GM19328 (cell line): ENCODE results near the gene IPO4.
"Not testable (repeated sequence)": the region's sequence is repeated elsewhere in the genome, so short reads cannot be mapped to it uniquely, and the experiment has no call there.

Experiments
- ATAC-seq: cut with Tn5 transposase; IDR thresholded peaks from one replicate; pipeline ENCODE4 v1.9.1; 2021; ENCODE audit warnings: mild to moderate bottlenecking, moderate library complexity; ENCODE audit not compliant: unreplicated experiment

Gene IPO4, protein sequence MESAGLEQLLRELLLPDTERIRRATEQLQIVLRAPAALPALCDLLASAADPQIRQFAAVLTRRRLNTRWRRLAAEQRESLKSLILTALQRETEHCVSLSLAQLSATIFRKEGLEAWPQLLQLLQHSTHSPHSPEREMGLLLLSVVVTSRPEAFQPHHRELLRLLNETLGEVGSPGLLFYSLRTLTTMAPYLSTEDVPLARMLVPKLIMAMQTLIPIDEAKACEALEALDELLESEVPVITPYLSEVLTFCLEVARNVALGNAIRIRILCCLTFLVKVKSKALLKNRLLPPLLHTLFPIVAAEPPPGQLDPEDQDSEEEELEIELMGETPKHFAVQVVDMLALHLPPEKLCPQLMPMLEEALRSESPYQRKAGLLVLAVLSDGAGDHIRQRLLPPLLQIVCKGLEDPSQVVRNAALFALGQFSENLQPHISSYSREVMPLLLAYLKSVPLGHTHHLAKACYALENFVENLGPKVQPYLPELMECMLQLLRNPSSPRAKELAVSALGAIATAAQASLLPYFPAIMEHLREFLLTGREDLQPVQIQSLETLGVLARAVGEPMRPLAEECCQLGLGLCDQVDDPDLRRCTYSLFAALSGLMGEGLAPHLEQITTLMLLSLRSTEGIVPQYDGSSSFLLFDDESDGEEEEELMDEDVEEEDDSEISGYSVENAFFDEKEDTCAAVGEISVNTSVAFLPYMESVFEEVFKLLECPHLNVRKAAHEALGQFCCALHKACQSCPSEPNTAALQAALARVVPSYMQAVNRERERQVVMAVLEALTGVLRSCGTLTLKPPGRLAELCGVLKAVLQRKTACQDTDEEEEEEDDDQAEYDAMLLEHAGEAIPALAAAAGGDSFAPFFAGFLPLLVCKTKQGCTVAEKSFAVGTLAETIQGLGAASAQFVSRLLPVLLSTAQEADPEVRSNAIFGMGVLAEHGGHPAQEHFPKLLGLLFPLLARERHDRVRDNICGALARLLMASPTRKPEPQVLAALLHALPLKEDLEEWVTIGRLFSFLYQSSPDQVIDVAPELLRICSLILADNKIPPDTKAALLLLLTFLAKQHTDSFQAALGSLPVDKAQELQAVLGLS

DNA sequence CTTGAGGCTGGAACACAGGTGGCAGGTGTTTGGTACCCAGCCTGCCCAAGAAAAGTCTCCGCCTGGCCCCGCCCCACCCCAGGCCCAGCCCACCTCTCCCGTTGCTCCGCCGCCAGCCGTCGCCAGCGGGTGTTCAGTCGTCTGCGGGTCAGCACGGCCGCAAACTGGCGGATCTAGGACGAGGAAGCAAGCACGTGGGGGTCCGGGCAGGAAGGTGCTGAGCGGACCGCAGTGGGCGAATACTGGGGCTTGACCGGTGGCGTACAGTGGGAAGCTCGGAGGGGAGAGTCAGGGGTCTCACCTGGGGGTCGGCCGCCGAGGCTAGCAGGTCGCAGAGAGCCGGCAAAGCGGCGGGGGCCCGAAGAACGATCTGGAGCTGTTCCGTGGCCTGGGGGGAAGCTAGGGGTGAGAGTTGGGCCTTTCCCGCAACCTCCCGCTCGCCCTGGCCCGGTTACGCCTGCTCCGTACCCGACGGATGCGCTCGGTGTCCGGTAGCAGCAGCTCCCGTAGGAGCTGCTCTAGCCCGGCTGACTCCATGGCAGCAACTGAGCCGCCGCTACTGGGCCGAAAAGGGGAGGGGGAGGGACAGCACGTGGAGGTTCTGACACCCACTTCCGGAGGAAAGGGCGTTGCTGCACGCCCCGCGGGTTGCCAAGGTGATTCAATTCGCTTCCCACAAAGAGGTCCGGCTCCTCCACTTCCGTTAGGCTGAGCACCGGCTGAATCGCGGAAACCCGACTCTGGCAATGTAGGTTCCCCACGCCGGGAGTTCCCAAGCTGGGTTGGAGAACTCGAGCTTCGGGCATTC lies at the start of gene IPO4:
IPO4 (minus strand) TSS at position 566 of the 808 bp plus-strand sequence; CDS start at position 537, 29 bp downstream.
- peak; percentile 88 for ATAC-seq

DNA sequence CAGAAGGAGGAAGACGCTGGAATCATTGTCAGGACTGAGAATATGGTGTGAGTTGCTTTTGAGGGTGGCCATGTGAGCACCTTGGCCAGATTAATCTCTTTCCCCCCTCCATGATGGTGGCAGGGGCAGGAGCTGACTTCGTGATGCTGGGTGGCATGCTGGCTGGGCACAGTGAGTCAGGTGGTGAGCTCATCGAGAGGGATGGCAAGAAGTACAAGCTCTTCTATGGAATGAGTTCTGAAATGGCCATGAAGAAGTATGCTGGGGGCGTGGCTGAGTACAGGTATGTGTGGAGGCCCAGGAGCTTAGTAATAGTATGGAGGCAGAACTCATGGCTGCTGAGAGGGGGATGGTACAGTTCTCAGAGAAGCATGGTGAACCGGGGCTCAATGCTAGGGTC lies 49.5 kb upstream of the IPO4 start:
- ATAC-seq = no peak

DNA sequence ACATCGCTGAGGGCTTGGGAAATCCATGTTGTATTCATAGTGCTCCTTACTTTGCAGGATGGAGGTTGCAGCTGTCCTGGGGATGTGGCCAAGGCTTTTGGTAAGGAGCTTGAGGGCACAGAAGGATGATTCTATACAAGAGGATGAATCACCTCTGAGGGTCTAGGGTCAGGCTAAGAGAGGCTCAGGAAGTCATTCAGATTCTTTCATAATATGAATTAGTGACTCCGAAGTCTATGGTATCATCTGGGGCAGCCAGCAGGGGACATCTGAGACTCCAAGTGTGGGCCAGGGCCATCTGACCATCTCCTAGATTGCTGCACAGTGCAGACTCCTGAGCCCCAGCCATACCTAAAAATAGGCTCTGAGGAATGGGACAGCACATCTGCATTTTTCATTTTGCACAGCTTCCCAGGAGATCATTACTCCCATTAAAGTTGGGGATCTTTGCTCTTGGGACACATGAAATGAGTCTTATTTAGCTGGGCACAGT lies 48.9 kb upstream of the IPO4 start:
- no peak for ATAC-seq

DNA sequence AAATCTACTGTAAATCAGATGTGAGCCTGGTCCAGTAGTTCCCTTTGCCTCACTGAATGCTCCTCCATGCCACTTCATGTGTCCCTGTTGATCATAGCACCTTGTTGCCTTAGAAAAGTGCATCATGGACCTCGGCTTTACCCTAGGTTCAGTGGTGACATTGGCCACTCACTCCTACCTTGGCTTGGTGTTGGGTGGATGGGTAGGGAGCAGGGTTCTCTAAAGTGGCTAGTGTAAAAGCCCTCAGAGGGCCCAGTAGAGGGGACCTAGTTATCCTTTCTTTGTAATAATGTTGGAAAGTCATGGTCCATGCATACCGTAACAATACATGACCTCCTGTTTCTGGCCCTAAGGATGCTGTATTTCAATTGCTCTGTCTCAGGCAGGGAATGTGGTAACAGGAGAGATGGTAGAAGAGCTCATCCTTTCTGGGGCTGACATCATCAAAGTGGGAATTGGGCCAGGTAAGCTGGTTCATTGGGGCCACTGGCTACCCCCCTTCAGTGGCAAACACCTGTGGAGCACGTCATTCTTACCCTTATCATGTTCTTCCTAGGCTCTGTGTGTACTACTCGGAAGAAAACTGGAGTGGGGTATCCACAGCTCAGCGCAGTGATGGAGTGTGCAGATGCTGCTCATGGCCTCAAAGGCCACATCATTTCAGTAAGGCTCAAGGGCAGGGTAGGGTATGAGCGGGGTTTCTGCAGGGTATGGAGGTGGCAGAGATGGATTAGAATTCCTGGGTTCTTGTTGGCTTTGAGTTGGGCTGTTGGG lies 48.3 kb upstream of the IPO4 start:
- ATAC-seq = no peak

DNA sequence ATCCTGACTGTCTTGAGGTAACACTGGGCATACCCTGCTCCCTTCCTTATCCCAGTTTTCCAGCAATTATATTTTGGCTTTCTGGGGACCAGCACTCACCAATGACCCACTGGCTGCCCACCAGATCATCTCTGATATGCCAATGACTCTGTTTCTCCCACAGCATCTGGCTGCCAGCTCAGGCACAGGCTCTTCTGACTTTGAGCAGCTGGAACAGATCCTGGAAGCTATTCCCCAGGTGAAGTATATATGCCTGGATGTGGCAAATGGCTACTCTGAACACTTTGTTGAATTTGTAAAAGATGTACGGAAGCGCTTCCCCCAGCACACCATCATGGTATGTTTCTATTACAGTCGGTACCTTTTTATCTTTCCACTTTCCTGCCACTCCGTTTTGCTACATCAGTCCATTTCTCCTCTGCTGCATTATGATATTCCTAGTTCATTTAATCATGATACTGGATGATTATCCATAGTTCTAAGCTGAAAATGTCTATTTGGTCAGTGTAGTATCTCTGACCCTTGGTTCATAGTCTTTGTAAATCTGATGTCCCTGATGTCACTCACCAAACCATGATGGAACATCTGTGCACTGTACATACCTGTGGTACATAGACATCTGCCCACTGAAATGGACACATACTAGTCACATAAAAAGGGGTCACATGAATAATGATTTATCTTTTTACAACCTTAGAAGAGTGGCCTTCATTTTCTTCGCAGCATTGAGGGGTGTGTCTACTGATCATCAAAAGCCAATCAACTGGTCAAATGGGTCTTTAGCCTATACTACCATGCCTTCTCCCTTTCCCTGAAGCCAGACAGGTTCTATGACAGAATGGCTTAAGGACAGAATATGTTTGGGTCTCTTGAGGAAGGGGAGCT lies 47.4 kb upstream of the IPO4 start:
- ATAC-seq = no peak

DNA sequence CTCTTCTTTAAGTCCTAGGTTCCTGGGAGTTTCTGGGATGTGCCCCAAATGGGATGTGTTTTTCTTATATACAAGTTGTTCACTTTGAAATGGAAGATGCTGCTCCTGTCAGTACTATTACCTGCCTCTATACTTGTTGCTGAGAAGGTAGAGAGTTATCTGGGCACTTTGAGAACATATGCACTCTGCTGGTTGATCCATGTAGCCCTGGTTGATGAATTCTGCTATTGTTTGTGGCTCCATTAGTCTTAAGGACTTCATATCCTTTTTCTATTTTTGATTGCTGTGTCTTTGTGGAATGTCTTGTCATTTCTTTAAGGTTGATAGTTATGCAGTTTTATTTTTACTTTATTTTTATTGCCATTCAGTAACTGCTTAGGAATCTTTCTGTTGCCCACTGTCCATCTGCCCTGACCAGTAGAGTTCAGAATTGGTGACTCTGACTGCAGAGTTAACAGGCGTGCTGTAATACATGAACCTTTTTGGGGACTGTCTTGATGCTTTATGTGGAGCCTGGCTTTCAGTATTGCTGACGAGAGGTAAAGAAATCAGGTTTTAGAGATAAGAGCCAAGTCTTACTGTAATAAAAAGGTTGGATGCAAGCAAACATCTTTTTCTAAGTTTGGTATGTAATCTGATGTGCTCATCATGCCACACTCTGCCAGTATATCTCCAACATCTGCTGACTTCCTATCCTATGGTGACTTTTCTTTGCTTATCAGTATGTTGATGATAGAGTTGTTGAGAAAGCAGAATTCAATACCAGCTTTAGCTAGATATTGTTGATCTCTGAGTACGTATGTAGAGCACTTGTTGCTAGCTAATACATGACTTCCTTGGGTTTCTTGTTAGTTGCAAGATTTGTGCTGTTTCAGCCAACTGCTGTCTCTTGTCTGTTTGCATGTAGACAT lies 45.7 kb upstream of the IPO4 start:
- ATAC-seq = no peak

DNA sequence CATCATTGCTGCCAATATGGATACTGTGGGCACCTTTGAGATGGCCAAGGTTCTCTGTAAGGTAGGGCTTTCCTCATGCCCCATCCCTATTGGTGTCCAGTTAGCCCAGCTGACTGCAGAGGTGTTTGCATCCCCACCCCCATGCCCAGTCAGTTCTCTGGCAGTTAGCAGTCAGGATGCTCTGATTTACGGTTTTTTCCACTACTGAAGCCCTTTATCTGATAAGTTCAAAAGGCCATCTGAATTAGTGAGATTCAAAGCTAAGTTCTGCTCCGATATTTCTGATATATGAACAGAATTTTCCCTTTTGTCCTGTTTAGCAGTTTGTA lies 44.9 kb upstream of the IPO4 start:
- ATAC-seq = no peak

DNA sequence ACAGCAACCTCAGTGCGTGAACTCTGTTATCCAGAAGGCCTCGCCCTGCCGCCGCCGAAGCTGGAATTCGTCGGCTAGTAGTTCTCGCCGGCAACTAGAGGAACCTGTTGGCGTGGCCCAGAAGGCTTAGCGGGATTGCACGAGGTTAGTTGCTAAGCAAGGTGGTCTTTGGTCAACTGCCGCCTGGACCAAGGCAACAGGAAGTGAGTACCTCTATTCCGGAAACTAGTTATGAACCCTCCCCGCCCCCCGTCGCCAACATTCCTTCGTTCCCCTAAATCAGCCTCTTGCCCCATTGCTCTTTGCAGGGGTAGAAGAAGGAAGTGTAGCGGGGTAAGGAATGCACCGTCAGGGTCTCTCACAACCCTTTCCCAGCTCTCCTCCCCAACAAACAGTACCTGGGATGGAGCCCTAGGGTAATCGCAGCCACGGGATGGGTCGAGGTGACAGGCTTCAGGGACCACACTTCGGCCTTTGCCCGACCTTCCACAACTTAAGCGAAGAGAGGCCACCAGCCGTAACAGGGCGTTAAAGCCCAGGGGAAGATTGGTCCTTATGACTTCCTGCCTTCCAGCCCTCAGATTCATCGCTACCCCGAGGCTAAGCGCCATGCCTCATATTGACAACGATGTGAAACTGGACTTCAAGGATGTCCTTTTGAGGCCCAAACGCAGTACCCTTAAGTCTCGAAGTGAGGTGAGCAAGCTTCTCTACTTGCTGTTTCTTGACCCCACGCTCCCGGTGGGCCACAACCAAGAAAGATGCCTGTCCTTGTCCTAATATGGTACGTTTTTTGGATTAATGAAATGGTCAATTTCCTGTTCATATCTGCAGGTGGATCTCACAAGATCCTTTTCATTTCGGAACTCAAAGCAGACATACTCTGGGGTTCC lies 44.3 kb upstream of the IPO4 start, which contains the start of gene GMPR2:
GMPR2 (plus strand) TSS at position 285 of the 893 bp plus-strand sequence; CDS start at position 610, 325 bp downstream.
- ATAC-seq = peak; percentile 51

DNA sequence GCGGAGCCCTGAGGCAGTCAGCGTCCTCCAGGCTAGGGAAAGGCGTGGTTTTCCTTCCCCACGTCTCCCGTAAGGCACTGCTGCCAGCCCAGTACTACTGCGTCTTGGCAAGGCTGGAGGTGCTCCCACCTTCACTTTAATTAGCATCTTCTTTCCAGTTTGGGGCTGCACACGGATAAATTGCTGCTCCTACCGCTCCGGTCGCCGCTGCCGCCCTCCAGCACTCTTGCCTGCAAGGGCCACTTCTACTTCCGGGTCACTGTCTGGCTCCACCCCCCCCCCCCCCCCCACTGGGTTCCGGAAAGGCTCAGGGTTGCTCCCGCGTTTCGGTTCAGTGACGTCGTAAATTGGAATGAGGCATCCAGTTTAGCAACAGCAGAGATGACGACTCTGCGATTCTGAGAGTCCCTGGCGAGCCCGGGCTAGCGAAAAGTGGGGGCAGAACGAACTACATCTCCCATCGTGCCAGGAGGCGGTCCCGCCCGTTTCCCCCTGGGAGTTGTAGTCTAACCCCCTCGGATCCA lies 43.6 kb upstream of the IPO4 start, which contains the start of gene NEDD8:
NEDD8 (minus strand) TSS at position 247 of the 524 bp plus-strand sequence; CDS start at position 147, 100 bp downstream.
- ATAC-seq = peak; percentile 68

DNA sequence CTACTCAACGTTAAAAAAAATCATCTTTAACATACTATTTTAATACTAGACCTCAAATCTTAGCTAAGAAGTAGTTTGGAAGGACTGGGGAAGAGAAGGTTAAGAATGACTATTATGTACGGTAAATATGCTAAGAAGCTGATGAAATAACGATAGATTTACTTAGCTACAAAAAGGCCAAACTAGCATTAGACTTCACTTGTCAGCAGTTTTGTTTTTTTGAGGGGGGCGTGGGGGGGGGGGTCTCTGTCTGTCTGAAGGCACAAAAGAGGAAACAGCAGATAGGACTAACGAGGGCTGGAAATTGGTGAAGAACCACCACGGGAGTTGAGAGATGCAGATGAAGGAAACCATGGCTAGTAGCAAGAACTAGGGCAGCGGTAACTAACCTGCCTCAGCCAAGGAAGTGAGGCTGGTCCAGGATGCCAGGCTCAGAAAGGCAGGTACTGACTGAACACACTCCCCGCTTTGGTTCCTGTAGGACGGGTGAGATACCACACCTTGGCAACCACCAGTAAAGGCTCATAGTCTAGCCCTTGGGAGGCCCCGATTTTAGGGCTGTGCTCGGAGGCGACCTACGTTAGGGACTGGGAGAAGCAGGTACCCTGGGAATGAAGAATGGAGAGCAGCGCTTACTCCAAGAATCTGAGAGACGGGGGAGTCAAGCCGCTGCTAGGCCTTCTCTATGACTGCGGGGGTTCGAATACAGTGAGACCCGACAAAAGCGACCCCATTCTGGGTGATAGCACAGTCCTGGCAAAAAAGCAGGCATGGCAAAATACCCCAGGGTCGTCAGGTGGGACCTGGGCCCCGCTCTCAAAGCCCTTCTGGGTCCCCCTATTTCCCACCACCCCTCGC lies 42.9 kb upstream of the IPO4 start:
- ATAC-seq = no peak

DNA sequence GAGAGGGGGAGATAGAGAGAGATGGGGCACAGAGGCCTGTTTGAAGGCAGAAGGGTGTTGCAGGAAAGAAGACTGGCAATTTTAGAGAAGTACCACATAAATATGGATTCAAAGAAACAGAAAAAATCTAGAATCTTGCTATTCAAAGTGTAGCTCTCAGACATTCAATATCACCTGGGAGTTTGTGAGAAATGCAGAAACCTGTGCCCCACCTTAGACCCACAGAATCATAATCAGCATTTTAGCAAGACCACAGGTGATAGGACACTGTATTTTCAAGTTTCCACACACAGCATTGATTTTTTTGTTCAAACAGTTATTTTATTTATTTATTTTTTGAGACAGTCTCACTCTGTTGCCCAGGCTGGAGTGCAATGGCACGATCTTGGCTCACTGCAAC lies 40.3 kb upstream of the IPO4 start:
- no peak for ATAC-seq

DNA sequence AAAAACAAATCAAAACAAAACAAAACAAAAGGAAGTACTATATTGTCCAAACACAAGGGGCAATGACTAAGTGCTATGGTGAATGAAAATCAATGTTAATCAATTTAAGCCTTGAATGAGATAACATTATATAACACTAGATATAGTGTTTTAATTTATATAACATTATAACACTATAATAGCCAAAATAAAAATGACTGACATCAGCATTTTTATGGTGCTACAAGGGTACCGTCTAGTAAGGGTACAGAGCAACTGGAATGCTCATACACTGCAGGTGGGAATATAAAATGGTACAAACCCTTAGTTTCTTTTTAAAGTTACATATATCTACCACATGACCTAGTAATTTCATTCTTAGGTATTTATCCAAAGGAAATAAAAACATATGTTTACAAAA lies 37.9 kb upstream of the IPO4 start:
- ATAC-seq = no peak

DNA sequence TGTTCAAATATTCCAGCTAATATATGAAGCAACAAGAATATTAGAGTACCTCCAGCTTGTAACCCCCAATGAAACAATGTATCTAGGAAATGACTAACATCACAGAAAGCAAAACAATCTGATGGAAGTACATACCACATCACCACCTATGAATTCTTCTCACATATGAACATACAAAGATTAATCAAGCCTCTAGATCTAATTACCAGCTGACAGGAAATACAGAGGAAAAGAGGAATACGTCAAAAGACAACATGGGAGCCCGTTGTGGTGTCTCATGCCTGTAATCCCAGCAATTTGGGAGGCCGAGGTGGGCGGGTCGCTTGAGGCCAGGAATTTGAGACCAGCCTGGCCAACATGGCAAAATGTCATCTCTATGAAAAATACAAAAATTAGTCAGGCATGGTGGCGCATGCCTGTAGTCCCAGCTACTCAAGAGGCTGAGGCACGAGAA lies 36.0 kb upstream of the IPO4 start:
- no peak for ATAC-seq

DNA sequence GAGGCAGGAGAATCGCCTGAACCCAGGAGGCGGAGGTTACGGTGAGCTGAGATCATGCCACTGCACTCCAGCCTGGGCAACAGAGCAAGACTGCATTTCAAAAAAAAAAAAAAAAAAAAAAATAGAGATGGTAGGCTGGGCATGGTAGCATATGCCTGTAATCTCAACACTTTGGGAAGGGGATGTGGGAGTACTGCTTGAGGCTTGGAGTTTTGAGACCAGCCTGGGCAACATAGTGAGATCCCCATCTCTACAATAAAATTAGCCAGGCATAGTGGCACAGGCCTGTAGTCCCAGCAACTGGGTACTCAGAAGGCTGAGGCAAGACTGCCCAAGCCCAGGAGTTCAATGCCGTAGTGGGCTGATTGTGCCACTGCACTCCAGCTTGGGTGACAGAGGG lies 34.4 kb upstream of the IPO4 start:
- not testable (repeated sequence) for ATAC-seq

DNA sequence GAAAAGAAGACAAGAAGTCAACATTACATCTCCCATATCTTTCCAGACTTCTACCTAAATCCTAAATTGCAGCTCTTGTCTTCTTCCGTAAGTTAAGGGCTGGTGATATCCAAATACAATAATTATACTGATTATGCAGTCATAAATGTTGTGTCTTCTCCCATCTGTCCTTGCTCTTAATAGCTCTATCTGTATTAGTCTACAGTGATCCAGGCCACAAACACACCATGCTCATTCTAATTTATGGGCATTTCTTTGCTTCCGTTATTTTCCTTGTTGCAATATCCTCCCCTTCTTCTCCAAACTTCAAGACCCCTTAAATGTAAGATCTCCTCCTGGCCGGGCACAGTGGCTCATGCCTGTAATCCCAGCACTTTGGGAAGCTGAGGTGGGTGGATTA lies 30.9 kb upstream of the IPO4 start:
- ATAC-seq = no peak
